Glomerular visceral epithelial cell (primary cell): ENCODE results near the gene MPC1.
"Not testable (repeated sequence)": the region's sequence is repeated elsewhere in the genome, so short reads cannot be mapped to it uniquely, and the experiment has no call there.

Experiments
- DNase-seq: peaks from one replicate; pipeline ENCODE4 v3.0.0-alpha.2; 2016; ENCODE audit errors: extremely low spot score

Gene MPC1

DNA sequence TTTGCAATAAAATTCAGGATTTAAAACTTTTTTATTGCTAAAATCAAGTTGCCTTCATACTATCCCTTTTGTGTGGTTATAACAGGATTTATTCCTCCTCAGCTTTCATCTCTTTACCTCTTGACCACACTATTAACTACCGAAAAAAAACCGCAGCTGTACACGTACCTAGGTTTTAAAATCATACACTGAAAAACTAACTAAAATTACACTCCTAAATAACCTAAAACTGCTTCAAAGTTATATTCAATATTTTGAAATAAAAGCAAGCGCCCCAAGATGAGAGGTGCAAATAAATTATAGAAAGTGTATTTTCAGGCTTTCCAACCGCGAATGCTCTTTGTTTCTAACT lies 1.4 kb downstream of the MPC1 start:
- DNase-seq = no peak

DNA sequence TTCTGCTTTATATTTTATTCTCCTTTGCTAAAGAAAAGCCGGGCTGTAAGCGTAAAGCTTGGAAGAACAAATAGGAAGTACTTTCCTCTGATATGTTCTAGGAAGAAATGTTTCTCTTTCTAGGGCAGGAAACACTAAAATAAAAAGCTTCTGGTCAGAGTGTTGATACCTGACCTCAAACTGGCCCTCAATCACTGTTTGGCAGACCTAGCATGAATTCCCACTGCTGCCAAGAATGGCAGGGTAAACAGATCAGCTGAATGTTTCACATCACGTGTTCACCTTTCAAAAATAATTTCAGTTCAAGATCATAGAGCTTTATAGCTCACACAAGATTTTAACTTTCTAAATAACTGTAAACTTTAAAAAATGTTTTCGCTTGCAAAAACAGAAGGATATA lies 2.9 kb downstream of the MPC1 start:
- no peak for DNase-seq

DNA sequence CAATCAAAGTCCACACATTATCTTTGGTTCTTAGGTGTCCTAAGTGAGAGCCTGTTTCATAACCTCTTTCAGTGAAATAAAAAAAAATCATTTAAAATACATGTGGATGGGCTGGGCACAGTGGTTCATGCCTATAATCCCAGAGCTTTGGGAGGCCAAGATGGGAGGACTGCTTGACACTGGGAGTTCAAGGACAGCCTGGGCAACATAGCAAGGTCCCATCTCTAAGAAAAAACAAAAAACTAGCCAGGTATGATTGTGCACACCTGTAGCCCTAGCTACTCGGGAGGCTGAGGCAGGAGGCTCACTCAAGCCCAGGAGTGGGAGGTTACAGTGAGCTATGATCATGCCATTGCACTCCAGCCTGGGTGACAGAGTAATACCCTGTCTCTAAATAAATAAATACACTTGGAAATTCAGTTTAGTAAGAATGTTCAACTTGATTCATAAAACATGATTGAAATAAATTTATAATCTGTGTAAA lies 3.6 kb downstream of the MPC1 start:
- DNase-seq = no peak

DNA sequence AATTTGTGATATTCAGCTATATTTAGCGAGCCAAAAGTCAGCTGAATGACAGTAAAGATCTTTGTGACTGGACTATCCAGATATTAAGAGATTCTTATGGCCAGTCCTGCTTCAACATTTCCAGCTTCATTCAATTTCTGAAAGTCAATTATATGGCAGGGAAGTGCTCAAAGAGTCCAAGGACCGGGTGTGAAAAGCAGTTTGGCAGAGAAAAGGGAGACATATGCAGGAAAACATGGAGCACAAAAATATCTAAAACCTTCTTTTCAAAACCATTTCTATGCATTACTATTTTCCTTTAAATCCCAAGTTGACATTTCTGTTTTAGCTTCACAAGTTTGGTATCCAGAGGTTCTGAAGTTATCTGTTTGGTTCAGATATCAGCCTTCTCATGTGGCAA lies 5.0 kb downstream of the MPC1 start:
- DNase-seq = no peak

DNA sequence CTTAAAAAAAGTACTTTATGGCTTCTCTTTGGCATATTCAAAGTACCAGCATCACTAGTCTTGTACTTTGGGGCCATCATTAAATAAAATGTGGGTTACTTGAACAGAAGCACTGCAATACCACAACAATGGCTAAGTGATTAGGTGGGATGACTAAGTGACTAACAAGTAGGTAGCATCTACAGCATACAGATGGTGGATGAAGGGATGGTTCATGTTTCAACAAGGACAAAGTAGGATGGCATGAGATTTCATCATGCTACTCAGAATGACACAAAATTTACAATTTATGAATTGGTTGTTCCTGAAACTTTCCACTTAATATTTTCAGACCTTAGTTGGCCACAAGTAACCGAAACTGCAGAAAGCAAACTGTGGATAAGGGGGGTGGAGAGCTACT lies 7.7 kb downstream of the MPC1 start:
- DNase-seq = no peak

DNA sequence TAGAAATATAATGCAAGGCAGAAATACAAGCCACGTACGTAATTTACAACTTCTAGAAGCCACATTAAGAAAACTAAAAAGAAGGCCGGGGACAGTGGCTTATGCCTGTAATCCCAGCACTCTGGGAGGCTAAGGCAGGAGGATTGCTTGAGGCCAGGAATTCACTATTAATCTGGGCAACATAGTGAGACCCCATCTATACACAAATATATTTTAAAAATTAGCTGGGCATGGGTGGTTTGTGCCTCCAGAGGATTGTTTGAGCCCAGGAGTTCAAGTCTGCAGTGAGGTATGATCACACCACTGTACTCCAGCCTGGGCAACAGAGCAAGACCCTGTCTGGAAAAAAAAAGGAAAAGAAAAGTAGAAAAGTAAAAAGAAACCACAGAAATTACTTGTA lies 12.3 kb downstream of the MPC1 start:
- no peak for DNase-seq

DNA sequence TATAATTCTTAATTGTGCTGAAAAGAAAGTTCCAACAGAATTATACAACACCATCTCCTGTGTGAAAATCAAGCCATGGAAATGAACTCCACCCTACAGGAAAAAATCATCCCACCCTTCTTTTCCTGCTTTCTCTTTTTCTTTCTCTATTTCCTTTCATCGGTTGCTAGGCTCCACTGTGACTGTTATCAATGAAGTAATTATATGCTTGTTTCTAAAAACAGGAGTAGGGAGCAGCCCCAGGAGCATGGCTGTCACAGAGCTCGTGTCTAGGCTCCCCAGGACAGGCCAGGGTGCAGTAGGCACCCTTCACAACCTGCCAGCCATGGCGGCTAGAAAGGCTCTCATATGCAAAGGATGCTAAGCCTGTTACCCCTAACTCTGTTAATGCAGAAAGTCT lies 13.0 kb downstream of the MPC1 start:
- no peak for DNase-seq

DNA sequence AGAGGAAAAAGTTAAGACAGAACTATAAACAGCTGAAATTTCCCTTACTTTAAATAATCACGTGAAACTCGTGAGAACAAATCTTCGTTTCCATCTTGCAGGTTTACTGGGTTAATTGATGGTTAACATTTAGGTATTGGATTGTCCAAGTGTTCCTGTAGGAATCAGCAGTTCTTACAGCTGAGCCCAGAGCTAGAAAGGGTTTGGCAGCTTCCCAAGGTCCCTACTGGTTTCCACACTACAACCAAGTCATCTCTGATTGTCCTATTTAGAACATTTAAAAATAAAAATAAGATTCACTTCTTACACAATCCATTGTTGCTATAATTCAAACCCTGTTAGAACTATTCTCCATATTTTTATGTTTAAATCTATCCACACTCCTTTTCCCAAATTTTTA lies 15.8 kb downstream of the MPC1 start:
- DNase-seq = no peak

DNA sequence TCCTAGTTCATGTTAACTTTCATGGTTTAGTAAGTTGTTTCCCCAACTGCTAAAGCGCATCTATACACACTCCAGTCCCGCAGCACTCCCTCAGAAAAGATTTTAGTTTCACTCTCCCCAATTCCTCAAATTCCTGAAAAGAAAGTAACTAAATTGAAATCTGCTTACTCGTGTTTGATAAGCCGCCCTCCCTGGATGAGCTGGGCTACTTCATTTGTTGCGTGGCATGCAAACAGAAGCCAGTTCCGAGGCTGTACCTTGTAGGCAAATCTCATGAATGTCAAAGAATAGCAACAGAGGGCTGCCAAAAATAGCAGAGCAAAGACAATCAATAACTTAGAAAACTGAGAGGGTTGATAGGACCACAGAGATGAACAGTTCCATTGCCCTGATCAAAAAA lies 16.9 kb downstream of the MPC1 start:
- no peak for DNase-seq

DNA sequence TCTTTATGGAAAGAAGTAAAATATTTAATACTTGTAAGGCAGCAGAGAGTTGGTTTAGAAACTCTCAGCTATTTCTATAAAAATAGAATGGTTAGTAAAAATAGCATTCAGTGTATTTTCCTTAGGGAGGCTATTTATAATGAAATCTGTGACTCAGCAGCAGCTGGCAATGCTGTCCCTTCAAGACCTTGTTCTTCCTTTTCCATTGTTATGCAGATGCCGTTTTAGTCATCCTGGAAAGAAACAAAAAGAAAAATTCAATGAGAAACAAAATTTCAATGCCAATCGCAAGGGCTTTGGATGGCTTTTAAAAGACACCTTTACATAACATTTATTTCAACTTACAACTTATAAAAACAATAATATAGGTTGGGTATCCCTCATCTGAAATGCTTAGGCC lies 17.5 kb downstream of the MPC1 start:
- DNase-seq = no peak

DNA sequence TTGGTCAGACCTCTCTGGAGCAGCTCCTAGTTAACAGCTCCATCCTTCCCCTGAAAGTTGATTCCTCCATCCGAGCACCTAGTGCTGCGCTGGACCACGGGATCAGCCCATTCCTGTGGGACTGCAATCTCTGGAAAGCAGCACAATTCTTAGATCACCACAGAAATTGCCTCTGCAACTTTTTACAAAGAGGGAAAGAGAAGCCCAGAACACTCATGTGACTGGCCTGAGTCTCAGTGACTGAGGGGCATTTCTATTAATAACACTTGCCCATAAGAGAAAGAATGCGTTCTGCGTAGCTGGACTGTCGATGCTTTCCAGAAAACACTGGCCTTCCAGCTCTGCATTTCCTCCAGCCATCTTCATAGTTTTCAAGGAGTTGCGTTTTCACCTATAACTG lies 18.3 kb downstream of the MPC1 start:
- DNase-seq = no peak

DNA sequence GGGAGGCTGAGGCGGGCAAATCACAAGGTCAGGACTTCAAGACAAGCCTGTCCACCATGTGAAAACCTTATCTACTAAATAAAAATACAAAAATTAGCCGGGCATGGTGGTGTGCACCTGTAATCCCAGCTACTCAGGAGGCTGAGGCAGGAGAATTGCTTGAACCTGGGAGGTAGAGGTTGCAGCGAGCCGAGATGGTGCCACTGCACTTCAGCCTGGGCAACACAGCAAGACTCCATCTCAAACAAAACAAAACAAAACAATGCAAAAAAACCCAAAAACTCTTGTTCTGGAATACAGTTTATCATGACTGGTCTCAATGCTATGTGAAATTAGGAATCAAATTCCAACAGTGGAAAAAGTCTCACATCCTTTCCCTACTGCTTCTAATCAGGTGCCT lies 20.3 kb downstream of the MPC1 start:
- DNase-seq = not testable (repeated sequence)

DNA sequence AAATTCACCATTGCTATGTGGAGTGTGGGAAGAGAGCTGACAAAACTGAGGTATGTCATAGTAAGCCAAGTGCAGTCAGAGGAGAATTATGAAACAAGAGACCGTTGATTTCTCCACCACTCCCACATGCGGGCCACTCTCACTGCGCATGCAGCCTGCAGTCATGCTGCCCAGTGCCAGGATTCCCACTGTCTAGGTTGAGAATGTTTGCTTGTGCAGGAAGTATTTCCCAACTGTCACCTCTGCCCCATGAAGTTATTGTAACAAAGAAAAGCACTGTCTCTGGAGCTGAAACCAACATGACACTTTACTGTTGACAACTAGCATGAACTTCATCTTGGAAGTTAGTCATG lies 21.7 kb downstream of the MPC1 start:
- no peak for DNase-seq

DNA sequence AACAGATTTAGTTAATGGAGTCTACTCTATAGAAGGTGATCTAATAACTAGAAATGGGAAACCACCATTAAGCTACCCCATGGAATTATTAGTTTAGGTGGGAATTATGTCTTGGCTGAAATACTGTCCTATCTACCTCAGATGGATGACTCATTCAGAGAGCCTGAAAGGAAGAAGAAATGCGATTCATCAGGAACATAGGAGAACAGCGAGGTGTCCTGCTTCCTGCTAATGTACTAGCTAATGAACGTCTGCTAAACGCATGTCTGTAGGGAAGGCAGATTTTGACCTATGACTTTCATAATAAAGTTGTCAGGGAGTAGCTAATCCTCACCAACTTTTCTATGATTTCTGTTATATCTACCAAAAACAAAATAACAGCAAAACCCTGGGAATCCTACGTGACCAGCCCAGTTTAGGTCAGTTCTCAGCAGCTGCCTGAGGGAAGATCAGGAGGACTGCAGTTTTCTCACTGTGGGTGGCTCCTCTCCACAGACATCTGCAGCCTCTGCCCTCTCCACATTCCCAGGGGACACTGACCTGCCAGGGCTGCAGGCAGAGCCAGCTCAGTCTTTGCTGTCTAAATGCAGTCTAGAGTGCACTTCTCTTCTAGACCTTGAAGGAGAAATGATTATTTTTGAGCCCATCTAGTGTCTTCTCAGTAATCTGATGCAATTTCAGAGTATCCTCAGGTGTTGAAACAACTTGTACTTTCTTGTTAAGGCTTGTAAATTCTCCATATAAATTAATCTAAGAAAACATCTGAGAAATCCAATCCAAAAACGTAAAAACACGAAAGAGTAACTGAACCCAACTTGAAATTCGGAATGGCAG lies 22.3 kb downstream of the MPC1 start:
- DNase-seq = peak; percentile 9

DNA sequence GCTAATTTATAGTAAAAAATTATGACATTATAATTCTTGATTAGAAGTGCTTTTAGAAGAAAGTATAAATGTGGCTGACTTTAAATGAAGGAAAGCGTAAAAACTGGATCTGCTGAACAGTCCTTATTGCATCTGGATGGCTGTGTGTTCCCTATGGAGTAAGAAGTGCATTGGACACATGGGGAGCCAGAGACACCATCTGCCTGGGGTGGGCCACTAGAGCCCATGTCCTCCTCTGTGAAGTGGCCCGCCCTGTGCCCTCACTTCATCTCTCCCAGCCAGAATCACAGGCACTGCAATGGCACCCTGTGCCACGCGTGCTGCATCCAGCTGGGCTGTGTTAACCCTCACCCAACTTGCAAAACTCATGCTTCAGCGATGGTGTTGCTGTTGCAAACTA lies 27.2 kb downstream of the MPC1 start:
- no peak for DNase-seq

DNA sequence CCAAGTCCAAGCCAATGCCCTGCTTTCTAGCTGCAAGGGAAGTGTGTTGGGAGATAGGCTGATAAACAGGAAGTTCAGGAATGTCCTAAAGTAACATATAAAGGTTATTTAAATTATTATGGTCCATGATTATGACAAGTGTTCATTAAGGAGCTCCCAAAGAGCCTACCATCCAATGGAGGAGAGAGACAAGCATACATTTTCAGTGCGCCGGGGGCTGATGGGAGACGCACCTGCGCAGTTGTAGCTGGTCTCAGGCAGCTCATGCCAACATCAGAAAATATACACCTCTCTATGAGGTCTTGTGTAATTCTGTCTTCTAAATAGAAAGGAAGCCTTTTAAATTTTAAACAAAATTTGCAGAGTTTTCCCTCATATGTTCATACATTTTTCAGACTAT lies 27.8 kb downstream of the MPC1 start:
- DNase-seq = no peak

DNA sequence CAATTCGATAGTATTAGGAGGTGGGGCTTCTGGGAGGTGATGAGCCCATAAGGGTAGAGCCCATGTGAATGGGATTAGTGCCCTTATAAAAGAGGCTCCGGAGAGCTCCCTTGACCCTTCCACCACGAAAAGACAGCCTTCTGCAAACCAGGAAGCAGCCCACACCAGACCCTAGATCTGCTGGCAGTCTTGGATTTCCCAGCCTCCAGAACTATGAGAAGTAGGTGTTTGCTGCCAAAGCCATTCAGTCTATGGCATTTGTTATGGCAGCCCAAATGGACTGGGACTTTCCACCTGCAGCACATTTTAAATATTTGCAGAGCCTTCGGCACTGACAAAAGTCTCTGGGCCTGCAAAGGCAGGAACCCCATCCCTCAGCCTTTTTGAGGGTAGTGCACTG lies 28.6 kb downstream of the MPC1 start:
- no peak for DNase-seq

DNA sequence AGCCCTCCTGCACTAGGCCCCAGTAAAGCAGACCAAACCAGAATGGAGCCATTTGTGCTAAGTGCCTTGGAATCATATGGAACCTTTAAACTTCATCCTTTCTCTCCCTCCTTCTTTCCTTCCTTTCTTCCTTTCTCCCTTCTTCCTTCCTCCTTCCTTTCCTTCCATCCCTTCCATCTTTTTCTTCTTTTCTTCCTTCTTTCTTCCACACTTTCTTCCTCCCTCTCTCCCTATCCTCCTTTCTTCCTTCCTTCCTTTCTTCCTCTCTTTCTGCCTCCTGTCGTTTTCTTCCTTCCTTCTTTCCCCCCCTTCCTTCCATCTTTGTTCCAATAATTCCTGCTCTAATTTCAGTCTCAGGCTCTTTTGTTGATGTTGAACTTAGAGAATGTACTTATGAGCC lies 29.2 kb downstream of the MPC1 start:
- no peak for DNase-seq

DNA sequence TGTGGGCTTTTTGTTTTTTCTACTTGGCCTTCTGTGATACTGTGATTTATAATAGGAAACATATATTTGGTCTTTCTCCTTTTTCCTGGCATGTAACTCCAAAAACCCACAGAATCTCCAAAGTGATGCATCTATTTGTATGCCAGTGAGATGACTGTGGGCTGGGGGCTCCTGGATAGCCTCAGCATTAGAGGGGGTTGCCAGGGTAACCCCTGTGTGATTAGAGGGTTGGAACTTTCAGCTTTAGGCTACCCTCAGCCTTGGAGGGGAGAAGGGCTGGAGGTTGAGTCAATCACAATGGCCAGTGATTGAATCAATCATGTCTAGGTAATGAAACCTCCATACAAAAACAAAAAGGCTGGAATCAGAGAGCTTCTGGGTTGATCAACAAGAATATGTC lies 29.8 kb downstream of the MPC1 start:
- no peak for DNase-seq

DNA sequence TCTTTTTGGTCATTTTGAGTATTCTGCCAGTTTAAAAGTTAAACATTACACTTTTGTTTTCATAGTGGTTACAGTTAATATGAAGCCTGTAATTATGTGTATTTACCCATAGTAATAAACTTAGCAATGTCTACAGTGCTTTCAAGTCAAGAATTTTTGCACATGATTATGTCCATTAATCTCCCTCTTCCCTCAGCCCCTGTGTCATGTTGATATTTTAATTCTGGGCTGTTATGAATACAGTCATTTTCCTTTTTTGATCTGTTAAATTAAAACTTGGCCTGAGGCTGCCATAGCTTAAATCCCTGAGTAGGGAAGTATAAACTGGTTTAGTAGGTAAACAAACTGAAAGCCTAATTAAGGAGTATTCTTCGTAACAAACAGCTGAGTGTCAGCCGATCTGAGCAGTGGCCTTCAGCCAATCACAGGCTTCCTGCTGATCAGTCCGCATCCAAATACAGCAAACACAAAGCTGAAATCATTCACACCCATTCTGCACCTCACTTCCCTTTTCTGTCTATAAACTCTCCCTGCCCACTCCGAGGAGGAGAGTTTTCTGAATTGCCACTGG lies 30.9 kb downstream of the MPC1 start:
- DNase-seq = no peak

DNA sequence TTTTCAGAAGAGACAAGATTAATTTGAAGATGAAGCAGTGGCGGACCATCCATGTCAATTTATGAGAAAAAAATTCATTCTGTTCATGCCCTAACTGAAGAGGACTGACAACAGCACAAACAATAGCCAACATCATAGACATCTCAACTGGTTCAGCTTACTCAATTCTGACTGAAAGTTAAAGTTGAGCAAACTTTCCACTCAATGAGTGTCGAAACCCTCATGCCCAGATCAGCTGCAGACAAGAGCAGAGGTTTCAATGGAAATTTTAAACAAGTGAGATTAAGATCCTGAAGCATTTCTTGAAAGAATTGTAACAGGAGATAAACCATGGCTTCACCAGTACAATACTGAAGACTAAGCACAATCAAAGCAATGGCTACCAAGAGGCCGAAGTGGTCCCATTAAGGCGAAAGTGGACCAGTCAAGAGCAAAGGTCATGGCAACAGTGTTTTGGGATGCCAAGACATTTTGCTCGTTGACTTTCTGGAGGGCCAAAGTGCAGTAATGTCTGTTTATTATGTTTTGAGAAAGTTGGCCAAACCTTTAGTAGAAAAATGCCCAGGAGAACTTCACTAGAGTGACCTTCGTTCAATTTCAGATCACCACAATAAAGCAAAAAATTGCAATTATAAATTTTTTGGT lies 34.3 kb downstream of the MPC1 start:
- DNase-seq = no peak

DNA sequence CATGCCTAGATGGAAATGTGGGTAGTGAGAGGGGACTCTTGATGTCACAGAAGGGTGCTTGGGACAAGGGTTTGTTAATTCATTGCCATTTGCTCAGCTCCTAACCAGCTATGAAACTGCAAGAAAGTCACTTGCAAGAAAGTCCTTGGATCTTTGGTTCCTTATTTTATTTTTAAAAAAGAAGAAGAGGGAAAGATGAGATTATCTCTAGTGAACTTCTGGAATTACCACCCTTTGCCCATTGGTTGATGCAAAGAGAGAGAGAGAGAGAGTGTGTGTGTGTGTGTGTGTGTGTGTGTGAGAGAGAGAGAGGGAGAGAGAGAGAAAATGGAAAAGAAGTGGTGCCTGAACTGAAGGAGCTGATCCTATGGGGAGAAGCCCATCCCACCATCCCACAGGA lies 35.8 kb downstream of the MPC1 start:
- no peak for DNase-seq

DNA sequence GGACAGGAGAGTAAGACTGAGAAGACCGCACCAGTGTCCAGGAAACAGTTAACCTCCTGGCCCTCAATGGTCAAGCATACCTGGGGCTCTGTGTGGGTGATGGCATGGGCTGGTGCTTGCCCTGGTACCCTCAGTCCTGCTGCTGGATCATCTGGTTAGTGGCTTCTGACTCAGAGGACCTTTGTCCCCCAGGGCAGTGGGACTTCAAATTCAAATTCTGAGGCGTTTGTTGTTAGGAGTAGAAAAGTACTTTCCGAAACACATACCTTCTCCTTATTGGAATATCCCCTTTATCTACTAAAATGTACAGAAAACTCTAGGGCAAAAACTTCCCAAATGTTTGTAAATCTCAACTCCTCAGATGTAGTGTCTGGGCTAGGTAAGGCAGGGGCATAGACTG lies 36.3 kb downstream of the MPC1 start:
- DNase-seq = no peak
